HUES48 (cell line): ENCODE measurements around the gene PLEK2.
"Not testable (repeated sequence)": the region's sequence is repeated elsewhere in the genome, so short reads cannot be mapped to it uniquely, and the experiment has no call there.

Experiments used
- H3K27ac ChIP-seq: one replicate; pipeline ENCODE4 v1.7.0; 2013; ENCODE audit warnings: low read depth, low read length, inconsistent platforms
- H3K27me3 ChIP-seq: 2 replicates; pipeline ENCODE4 v1.6.1; 2013; ENCODE audit warnings: mild to moderate bottlenecking, low read length; ENCODE audit not compliant: control insufficient read depth, insufficient read depth
- H3K36me3 ChIP-seq: 2 replicates; pipeline ENCODE4 v1.6.1; 2013; ENCODE audit warnings: low read length; ENCODE audit not compliant: control insufficient read depth, insufficient read depth
- H3K4me1 ChIP-seq: 2 replicates; pipeline ENCODE4 v1.6.1; 2013; ENCODE audit warnings: mild to moderate bottlenecking, low read length; ENCODE audit not compliant: control insufficient read depth, insufficient read depth
- H3K4me3 ChIP-seq: 2 replicates; pipeline ENCODE4 v1.5.1; 2013; ENCODE audit warnings: mild to moderate bottlenecking, low read depth, low read length
- H3K9ac ChIP-seq: 2 replicates; pipeline ENCODE4 v1.6.1; 2013; ENCODE audit warnings: mild to moderate bottlenecking, low read depth, low read length, moderate library complexity
- H3K9me3 ChIP-seq: 2 replicates; pipeline ENCODE4 v1.6.1; 2013; ENCODE audit warnings: low read length; ENCODE audit not compliant: control insufficient read depth, insufficient read depth

Gene PLEK2

GRCh38 chr14:67416810-67417209, 4.8 kb upstream of the PLEK2 start:
- Histone ChIP-seq H3K9ac (no peak overlapping the region), H3K9me3 (no peaks in the 10 kb centered on the region), H3K27ac (no peak overlapping the region), H3K36me3 (no peaks in the 10 kb centered on the region), H3K27me3 (peaks cover 19% of the 10 kb centered on the region), H3K4me1 (no peaks in the 10 kb centered on the region), H3K4me3 (no peak overlapping the region)

- no peaks in the 10 kb centered on the region for H3K9me3 ChIP-seq
- H3K27ac ChIP-seq, result no peak overlapping the region
- no peaks in the 10 kb centered on the region for H3K36me3 ChIP-seq
- H3K27me3 ChIP-seq, result peaks cover 26% of the 10 kb centered on the region
- no peak overlapping the region for H3K4me3 ChIP-seq
- H3K9ac ChIP-seq, result no peak overlapping the region
- H3K4me1 ChIP-seq, result no peaks in the 10 kb centered on the region
Observed at GRCh38 chr14:67416085-67416484, 4.1 kb upstream of the PLEK2 start.

- H3K9me3 ChIP-seq, H3K4me1 ChIP-seq, H3K36me3 ChIP-seq, H3K4me3 ChIP-seq, H3K9ac ChIP-seq, H3K27ac ChIP-seq: not testable (repeated sequence)
- H3K27me3 ChIP-seq, result peaks cover 29% of the 10 kb centered on the region
Observed at GRCh38 chr14:67415610-67416009, 3.6 kb upstream of the PLEK2 start.

GRCh38 chr14:67413806-67414769, 2.1 kb upstream of the PLEK2 start:
- no peaks in the 10 kb centered on the region for H3K9me3 ChIP-seq

GRCh38 chr14:67411370-67411769, 595 bp downstream of the PLEK2 start:
- Histone ChIP-seq H3K27me3 (peaks cover 29% of the 10 kb centered on the region), H3K36me3 (no peaks in the 10 kb centered on the region), H3K27ac (no peak overlapping the region), H3K9me3 (no peaks in the 10 kb centered on the region), H3K4me3 (peak overlapping the region; percentile 55), H3K9ac (no peak overlapping the region), H3K4me1 (no peaks in the 10 kb centered on the region)

More at GRCh38 chr14:67413806-67414769, 2.1 kb upstream of the PLEK2 start:
- H3K36me3 ChIP-seq, result no peaks in the 10 kb centered on the region
- H3K4me1 ChIP-seq, result no peaks in the 10 kb centered on the region
- H3K9ac ChIP-seq, result no peak overlapping the region
- no peak overlapping the region for H3K4me3 ChIP-seq
- H3K27ac ChIP-seq, result peak overlapping the region; percentile 47
- peaks cover 29% of the 10 kb centered on the region for H3K27me3 ChIP-seq

- Histone ChIP-seq H3K27me3 (peaks cover 29% of the 10 kb centered on the region), H3K4me1 (no peaks in the 10 kb centered on the region), H3K36me3 (no peaks in the 10 kb centered on the region), H3K27ac (no peak overlapping the region), H3K9ac (no peak overlapping the region), H3K4me3 (no peak overlapping the region), H3K9me3 (no peaks in the 10 kb centered on the region)
Observed at GRCh38 chr14:67410313-67410712, 1.7 kb downstream of the PLEK2 start.

GRCh38 chr14:67409461-67409860, 2.5 kb downstream of the PLEK2 start:
- H3K27ac ChIP-seq, result no peak overlapping the region
- no peaks in the 10 kb centered on the region for H3K9me3 ChIP-seq
- H3K27me3 ChIP-seq, result peaks cover 29% of the 10 kb centered on the region
- no peaks in the 10 kb centered on the region for H3K36me3 ChIP-seq
- no peak overlapping the region for H3K4me3 ChIP-seq
- H3K4me1 ChIP-seq, result no peaks in the 10 kb centered on the region
- H3K9ac ChIP-seq, result no peak overlapping the region

- H3K27me3 ChIP-seq, result peaks cover 25% of the 10 kb centered on the region
- not testable (repeated sequence) for H3K27ac ChIP-seq, H3K36me3 ChIP-seq, H3K9me3 ChIP-seq, H3K9ac ChIP-seq, H3K4me1 ChIP-seq, H3K4me3 ChIP-seq
Observed at GRCh38 chr14:67408122-67408801, 3.7 kb downstream of the PLEK2 start.

GRCh38 chr14:67405771-67406170, 6.2 kb downstream of the PLEK2 start:
- Histone ChIP-seq H3K36me3 (no peaks in the 10 kb centered on the region), H3K27me3 (peaks cover under 1% of the 10 kb centered on the region; the same call in 1 of the 2 replicates), H3K4me3 (no peak overlapping the region), H3K4me1 (no peaks in the 10 kb centered on the region), H3K9ac (no peak overlapping the region), H3K9me3 (no peaks in the 10 kb centered on the region), H3K27ac (no peak overlapping the region)

- no peaks in the 10 kb centered on the region for H3K36me3 ChIP-seq
- no peaks in the 10 kb centered on the region for H3K27me3 ChIP-seq
- H3K27ac ChIP-seq, result no peak overlapping the region
- H3K4me1 ChIP-seq, result no peaks in the 10 kb centered on the region
- no peak overlapping the region for H3K4me3 ChIP-seq
- no peaks in the 10 kb centered on the region for H3K9me3 ChIP-seq
- no peak overlapping the region for H3K9ac ChIP-seq
Observed at GRCh38 chr14:67400434-67400833, 11.5 kb downstream of the PLEK2 start.

- no peak overlapping the region for H3K9ac ChIP-seq
- no peak overlapping the region for H3K4me3 ChIP-seq
- H3K9me3 ChIP-seq, result no peaks in the 10 kb centered on the region
- H3K27ac ChIP-seq, result no peak overlapping the region
- H3K36me3 ChIP-seq, result no peaks in the 10 kb centered on the region
- no peaks in the 10 kb centered on the region for H3K4me1 ChIP-seq
- H3K27me3 ChIP-seq, result no peaks in the 10 kb centered on the region
Observed at GRCh38 chr14:67397536-67397935, 14.4 kb downstream of the PLEK2 start.
